ENCODE measurements around the gene CDK14.

GRCh38 chr7:90723866-90724265 lies 127.7 kb downstream of the CDK14 start:
- TF ChIP-seq CTCF (IDR thresholded peaks at IDR 0.05; ENCODE audit: low read depth, low read length) (no peak), EZH2phosphoT487 (IDR thresholded peaks at IDR 0.05; ENCODE audit: low read depth) (no peak)

Data from OCI-LY3 (cell line).